ENCODE results near the gene CHAF1A. TPM values are rescaled to one million over a fixed set of nuclear protein-coding genes. Genes with fewer than 3 reads are reported as not detected.

CHAF1A gene
- total and polyA plus RNA-seq, 5 donors from 2014 or later, result 2.6 to 28.9 (median 4.1) TPM

- Mint-ChIP-seq H3K4me3 (no peak overlapping the region), H3K9me3 (no peaks in the 10 kb centered on the region), H3K4me1 (peaks cover 0 to 47% (median 25%) of the 10 kb centered on the region in 4 donors), H3K27ac (peak overlapping the region in 1 of 3 donors; percentile 29), H3K36me3 (peaks cover 3% of the 10 kb centered on the region), H3K27me3 (no peaks in the 10 kb centered on the region)
- no peak overlapping the region for H3K27ac ChIP-seq (ENCODE audit: insufficient read depth, low read length, poor library complexity, severe bottlenecking)
- no peak for DNase-seq
- H3K9me3 ChIP-seq (ENCODE audit: control insufficient read depth in 2 of 2, low read length in 2 of 2), result no peaks in the 10 kb centered on the region
- ATAC-seq (ENCODE audit: low read depth in 2 of 2), result no peak
- H3K36me3 ChIP-seq (ENCODE audit: control insufficient read depth, insufficient read depth, low read length), result peaks cover 44% of the 10 kb centered on the region
- no peak overlapping the region for H3K4me3 ChIP-seq (ENCODE audit: low read depth, low read length)
- peaks cover 20% of the 10 kb centered on the region for H3K4me1 ChIP-seq (ENCODE audit: control insufficient read depth, insufficient read depth, low read length, poor library complexity, severe bottlenecking)
- H3K27me3 ChIP-seq (ENCODE audit: control insufficient read depth, insufficient read depth, low read length), result no peaks in the 10 kb centered on the region
Measured at GRCh38 chr19:4388337-4389063, 13.9 kb upstream of the CHAF1A start.

GRCh38 chr19:4389064-4389375 lies 13.4 kb upstream of the CHAF1A start:
- Histone ChIP-seq H3K36me3 (ENCODE audit: control insufficient read depth, insufficient read depth, low read length) (peaks cover 40% of the 10 kb centered on the region), H3K4me1 (ENCODE audit: control insufficient read depth, insufficient read depth, low read length, poor library complexity, severe bottlenecking) (peaks cover 21% of the 10 kb centered on the region), H3K27ac (ENCODE audit: insufficient read depth, low read length, poor library complexity, severe bottlenecking) (no peak overlapping the region), H3K9me3 (ENCODE audit: control insufficient read depth in 2 of 2, low read length in 2 of 2) (no peaks in the 10 kb centered on the region), H3K4me3 (ENCODE audit: low read depth, low read length) (no peak overlapping the region), H3K27me3 (ENCODE audit: control insufficient read depth, insufficient read depth, low read length) (no peaks in the 10 kb centered on the region)
- no peaks in the 10 kb centered on the region for H3K27me3 Mint-ChIP-seq
- peaks cover 3% of the 10 kb centered on the region for H3K36me3 Mint-ChIP-seq
- H3K9me3 Mint-ChIP-seq, result no peaks in the 10 kb centered on the region
- DNase-seq (no peak), ATAC-seq (ENCODE audit: low read depth in 2 of 2) (no peak)
- no peak overlapping the region for H3K4me3 Mint-ChIP-seq
- H3K4me1 Mint-ChIP-seq, result peaks cover 0 to 50% (median 24%) of the 10 kb centered on the region in 4 donors
- H3K27ac Mint-ChIP-seq, result peak overlapping the region in 1 of 3 donors; percentile 84

- Histone ChIP-seq H3K36me3 (ENCODE audit: control insufficient read depth, insufficient read depth, low read length) (peaks cover 41% of the 10 kb centered on the region), H3K9me3 (ENCODE audit: control insufficient read depth in 2 of 2, low read length in 2 of 2) (no peaks in the 10 kb centered on the region), H3K4me1 (ENCODE audit: control insufficient read depth, insufficient read depth, low read length, poor library complexity, severe bottlenecking) (peaks cover 21% of the 10 kb centered on the region), H3K27me3 (ENCODE audit: control insufficient read depth, insufficient read depth, low read length) (no peaks in the 10 kb centered on the region), H3K27ac (ENCODE audit: insufficient read depth, low read length, poor library complexity, severe bottlenecking) (no peak overlapping the region), H3K4me3 (ENCODE audit: low read depth, low read length) (no peak overlapping the region)
- Mint-ChIP-seq H3K27me3 (no peaks in the 10 kb centered on the region), H3K4me1 (peaks cover 0 to 55% (median 28%) of the 10 kb centered on the region in 4 donors), H3K4me3 (no peak overlapping the region), H3K36me3 (peaks cover 3% of the 10 kb centered on the region), H3K9me3 (no peaks in the 10 kb centered on the region), H3K27ac (no peak overlapping the region)
- DNase-seq, result no peak
- ATAC-seq (ENCODE audit: low read depth in 2 of 2), result no peak
Measured at GRCh38 chr19:4389511-4390016, 12.9 kb upstream of the CHAF1A start.

- peaks cover 0 to 60% (median 31%) of the 10 kb centered on the region in 4 donors for H3K4me1 Mint-ChIP-seq
- H3K27ac ChIP-seq (ENCODE audit: insufficient read depth, low read length, poor library complexity, severe bottlenecking), result no peak overlapping the region
Measured at GRCh38 chr19:4390017-4390566, 12.3 kb upstream of the CHAF1A start.

GRCh38 chr19:4390567-4391305 lies 11.7 kb upstream of the CHAF1A start:
- ATAC-seq (ENCODE audit: low read depth in 2 of 2), result no peak
- DNase-seq, result no peak
- Histone ChIP-seq H3K4me3 (ENCODE audit: low read depth, low read length) (no peak overlapping the region), H3K27ac (ENCODE audit: insufficient read depth, low read length, poor library complexity, severe bottlenecking) (no peak overlapping the region), H3K36me3 (ENCODE audit: control insufficient read depth, insufficient read depth, low read length) (peaks cover 42% of the 10 kb centered on the region), H3K9me3 (ENCODE audit: control insufficient read depth in 2 of 2, low read length in 2 of 2) (no peaks in the 10 kb centered on the region), H3K27me3 (ENCODE audit: control insufficient read depth, insufficient read depth, low read length) (no peaks in the 10 kb centered on the region), H3K4me1 (ENCODE audit: control insufficient read depth, insufficient read depth, low read length, poor library complexity, severe bottlenecking) (peaks cover 26% of the 10 kb centered on the region)
- Mint-ChIP-seq H3K4me3 (no peak overlapping the region), H3K9me3 (no peaks in the 10 kb centered on the region), H3K27ac (peak overlapping the region in 1 of 3 donors; percentile 88), H3K4me1 (peaks cover 0 to 64% (median 33%) of the 10 kb centered on the region in 4 donors), H3K27me3 (no peaks in the 10 kb centered on the region), H3K36me3 (peaks cover 12% of the 10 kb centered on the region)

More at GRCh38 chr19:4390017-4390566, 12.3 kb upstream of the CHAF1A start:
- no peak for ATAC-seq (ENCODE audit: low read depth in 2 of 2)
- Mint-ChIP-seq H3K27me3 (no peaks in the 10 kb centered on the region), H3K27ac (peak overlapping the region in 1 of 3 donors; percentile 88), H3K9me3 (no peaks in the 10 kb centered on the region), H3K4me3 (no peak overlapping the region), H3K36me3 (peaks cover 7% of the 10 kb centered on the region)
- Histone ChIP-seq H3K4me1 (ENCODE audit: control insufficient read depth, insufficient read depth, low read length, poor library complexity, severe bottlenecking) (peaks cover 26% of the 10 kb centered on the region), H3K36me3 (ENCODE audit: control insufficient read depth, insufficient read depth, low read length) (peaks cover 41% of the 10 kb centered on the region), H3K9me3 (ENCODE audit: control insufficient read depth in 2 of 2, low read length in 2 of 2) (no peaks in the 10 kb centered on the region), H3K4me3 (ENCODE audit: low read depth, low read length) (no peak overlapping the region), H3K27me3 (ENCODE audit: control insufficient read depth, insufficient read depth, low read length) (no peaks in the 10 kb centered on the region)
- DNase-seq, result no peak

- DNase-seq (no peak), ATAC-seq (ENCODE audit: low read depth in 2 of 2) (no peak)
- no peaks in the 10 kb centered on the region for H3K27me3 Mint-ChIP-seq
- no peaks in the 10 kb centered on the region for H3K27me3 ChIP-seq (ENCODE audit: control insufficient read depth, insufficient read depth, low read length)
- H3K27ac Mint-ChIP-seq, result no peak overlapping the region
- no peak overlapping the region for H3K4me3 ChIP-seq (ENCODE audit: low read depth, low read length)
- peaks cover 26% of the 10 kb centered on the region for H3K4me1 ChIP-seq (ENCODE audit: control insufficient read depth, insufficient read depth, low read length, poor library complexity, severe bottlenecking)
- peaks cover 0 to 67% (median 37%) of the 10 kb centered on the region in 4 donors for H3K4me1 Mint-ChIP-seq
- H3K4me3 Mint-ChIP-seq, result no peak overlapping the region
- peaks cover 40% of the 10 kb centered on the region for H3K36me3 ChIP-seq (ENCODE audit: control insufficient read depth, insufficient read depth, low read length)
- H3K9me3 ChIP-seq (ENCODE audit: control insufficient read depth in 2 of 2, low read length in 2 of 2), result no peaks in the 10 kb centered on the region
- H3K36me3 Mint-ChIP-seq, result peaks cover 12% of the 10 kb centered on the region
- no peaks in the 10 kb centered on the region for H3K9me3 Mint-ChIP-seq
- no peak overlapping the region for H3K27ac ChIP-seq (ENCODE audit: insufficient read depth, low read length, poor library complexity, severe bottlenecking)
Measured at GRCh38 chr19:4391306-4391693, 11.1 kb upstream of the CHAF1A start.

- H3K9me3 ChIP-seq (ENCODE audit: control insufficient read depth in 2 of 2, low read length in 2 of 2), result no peaks in the 10 kb centered on the region
- DNase-seq, result no peak
- no peaks in the 10 kb centered on the region for H3K27me3 ChIP-seq (ENCODE audit: control insufficient read depth, insufficient read depth, low read length)
- no peaks in the 10 kb centered on the region for H3K9me3 Mint-ChIP-seq
- peaks cover 16% of the 10 kb centered on the region for H3K36me3 Mint-ChIP-seq
- peak overlapping the region in 1 of 4 donors; percentile 21 for H3K4me3 Mint-ChIP-seq
- no peaks in the 10 kb centered on the region for H3K27me3 Mint-ChIP-seq
- H3K27ac Mint-ChIP-seq, result peak overlapping the region in 1 of 3 donors; percentile 60
- no peak overlapping the region for H3K27ac ChIP-seq (ENCODE audit: insufficient read depth, low read length, poor library complexity, severe bottlenecking)
- no peak overlapping the region for H3K4me3 ChIP-seq (ENCODE audit: low read depth, low read length)
- peaks cover 0 to 73% (median 43%) of the 10 kb centered on the region in 4 donors for H3K4me1 Mint-ChIP-seq
- ATAC-seq (ENCODE audit: low read depth in 2 of 2), result no peak
- peaks cover 38% of the 10 kb centered on the region for H3K36me3 ChIP-seq (ENCODE audit: control insufficient read depth, insufficient read depth, low read length)
- peaks cover 27% of the 10 kb centered on the region for H3K4me1 ChIP-seq (ENCODE audit: control insufficient read depth, insufficient read depth, low read length, poor library complexity, severe bottlenecking)
Measured at GRCh38 chr19:4391701-4392483, 10.5 kb upstream of the CHAF1A start.

Measured in CD4-positive, CD25-positive, alpha-beta regulatory T cell (primary cell).